Measurements from ENCODE around the gene RCAN2. TPM values are rescaled to one million over a fixed set of nuclear protein-coding genes. Genes with fewer than 3 reads are reported as not detected.
A peak's percentile ranks its signal among the peaks of the same experiment; 100 is the strongest.

The RCAN2 gene
- total RNA-seq (2014; rRNA removed; shearing (Covaris generic)) (6.3 and 9.3 TPM in 2 replicates), polyA plus RNA-seq (2016; fragmentation: Nextera tagmentation; extraction: Ambion mirVana) (4.6 and 6.0 TPM in 2 replicates)
- long read RNA-seq, partial matches to known transcripts: 1 of 1 reads
- long read RNA-seq, other reads (novel, unspliced or antisense): 0 of 1 reads

- peak within 1 kb of the TSS; percentile 88; the same call in 1 of the 2 replicates for H3K27ac ChIP-seq (ENCODE audit: low read depth)
- peaks cover 35% of the 10 kb centered on the region for H3K4me1 Mint-ChIP-seq
Measured at GRCh38 chr6:46491201-46491627, at the start of gene RCAN2. TSS of gene RCAN2 (minus strand) at chr6:46491449.

DNA sequence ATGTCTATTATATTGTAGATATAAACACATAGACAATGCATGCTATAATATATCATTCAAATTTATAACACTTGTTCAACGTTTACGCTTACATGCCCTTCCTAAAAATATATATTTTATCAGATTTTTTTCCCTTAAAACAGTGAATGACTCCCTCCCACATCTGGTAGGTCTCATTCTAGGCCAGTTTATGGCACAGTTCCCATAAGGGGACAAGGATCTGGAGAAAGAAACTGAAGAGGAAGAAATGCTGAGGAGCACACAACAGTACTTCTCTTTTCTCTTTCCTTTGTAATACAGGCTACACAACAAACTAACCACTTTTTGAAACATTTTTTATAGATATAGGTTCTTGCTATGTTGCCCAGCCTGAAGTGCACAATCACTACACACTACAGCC lies 48.6 kb upstream of the RCAN2 start:
- H3K27ac ChIP-seq (ENCODE audit: low read depth): no peak overlapping the region
- TF ChIP-seq REST (IDR thresholded peaks at IDR 0.05; ENCODE audit: unreplicated experiment) (no peak), EZH2phosphoT487 (IDR thresholded peaks at IDR 0.05; ENCODE audit: unreplicated experiment) (no peak), EZH2 (IDR thresholded peaks at IDR 0.05; ENCODE audit: low read depth, unreplicated experiment) (no peak), NANOG (IDR thresholded peaks at IDR 0.05; ENCODE audit: borderline replicate concordance) (no peak), CTCF (conservative IDR thresholded peaks at IDR 0.05; ENCODE audit: low read depth in 2 of 2) (no peak), STAT1 (IDR thresholded peaks at IDR 0.05; ENCODE audit: unreplicated experiment) (no peak), POLR2AphosphoS5 (IDR thresholded peaks at IDR 0.05; ENCODE audit: low read depth) (no peak), ZNF114 (CRISPR knock-in tag; IDR thresholded peaks at IDR 0.05) (no peak), ZNF331 (CRISPR knock-in tag; IDR thresholded peaks at IDR 0.05; ENCODE audit: low read depth) (no peak)
- TF ChIP-seq, protein P1, sequence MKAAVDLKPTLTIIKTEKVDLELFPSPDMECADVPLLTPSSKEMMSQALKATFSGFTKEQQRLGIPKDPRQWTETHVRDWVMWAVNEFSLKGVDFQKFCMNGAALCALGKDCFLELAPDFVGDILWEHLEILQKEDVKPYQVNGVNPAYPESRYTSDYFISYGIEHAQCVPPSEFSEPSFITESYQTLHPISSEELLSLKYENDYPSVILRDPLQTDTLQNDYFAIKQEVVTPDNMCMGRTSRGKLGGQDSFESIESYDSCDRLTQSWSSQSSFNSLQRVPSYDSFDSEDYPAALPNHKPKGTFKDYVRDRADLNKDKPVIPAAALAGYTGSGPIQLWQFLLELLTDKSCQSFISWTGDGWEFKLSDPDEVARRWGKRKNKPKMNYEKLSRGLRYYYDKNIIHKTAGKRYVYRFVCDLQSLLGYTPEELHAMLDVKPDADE (IDR thresholded peaks at IDR 0.05): no peak

More at GRCh38 chr6:46491201-46491627, at the start of gene RCAN2:
- TF ChIP-seq CTCF (conservative IDR thresholded peaks at IDR 0.05; ENCODE audit: low read depth in 2 of 2) (no peak), POLR2AphosphoS5 (IDR thresholded peaks at IDR 0.05; ENCODE audit: low read depth) (peak; percentile 65)
- Mint-ChIP-seq H3K27me3 (ENCODE audit: insufficient read depth, low read depth, poor library complexity) (peaks cover 11% of the 10 kb centered on the region), H3K36me3 (ENCODE audit: low read depth) (no peaks in the 10 kb centered on the region; the same call in 2 of the 3 replicates), H3K9me3 (no peaks in the 10 kb centered on the region), H3K27ac (no peak within 1 kb of the TSS), H3K4me3 (peak within 1 kb of the TSS; percentile 84)
- Histone ChIP-seq H3K4me2 (peak within 1 kb of the TSS; percentile 89), H3F3A (replicated peaks; ENCODE audit: low read depth) (no peaks in the 10 kb centered on the region; the same call in 1 of the 2 replicates), H3K4me3 (peak within 1 kb of the TSS; percentile 98), H3K36me3 (ENCODE audit: insufficient read depth) (no peaks in the 10 kb centered on the region), H3K4me1 (ENCODE audit: insufficient read depth) (peaks cover 34% of the 10 kb centered on the region), H2AFZ (peak within 1 kb of the TSS; percentile 100), H4K20me1 (replicated peaks; ENCODE audit: insufficient read depth) (no peaks in the 10 kb centered on the region; the same call in 1 of the 2 replicates), H3K9me2 (ENCODE audit: insufficient read depth) (peaks cover 6% of the 10 kb centered on the region; the same call in 1 of the 2 replicates), H3K27me3 (ENCODE audit: insufficient read depth) (peaks cover 21% of the 10 kb centered on the region), H3K79me2 (replicated peaks; ENCODE audit: insufficient read depth) (no peaks in the 10 kb centered on the region)
- peak; percentile 91 for ATAC-seq
- peak; percentile 91 for DNase-seq (ENCODE audit: low spot score)

More for the DNA sequence above, 48.6 kb upstream of the RCAN2 start:
- Histone ChIP-seq H3K4me2 (no peak overlapping the region), H4K20me1 (replicated peaks; ENCODE audit: insufficient read depth) (no peaks in the 10 kb centered on the region), H3K4me3 (no peak overlapping the region), H3K36me3 (ENCODE audit: insufficient read depth) (peaks cover 8% of the 10 kb centered on the region; the same call in 1 of the 2 replicates), H3K4me1 (ENCODE audit: insufficient read depth) (peaks cover 8% of the 10 kb centered on the region; the same call in 1 of the 2 replicates), H3K9me2 (ENCODE audit: insufficient read depth) (peaks cover under 1% of the 10 kb centered on the region; the same call in 1 of the 2 replicates), H3F3A (replicated peaks; ENCODE audit: low read depth) (no peaks in the 10 kb centered on the region), H2AFZ (no peak overlapping the region), H3K27me3 (ENCODE audit: insufficient read depth) (no peaks in the 10 kb centered on the region), H3K79me2 (replicated peaks; ENCODE audit: insufficient read depth) (no peaks in the 10 kb centered on the region)
- H3K4me1 Mint-ChIP-seq: peaks cover 8% of the 10 kb centered on the region
- H3K27ac Mint-ChIP-seq: no peak overlapping the region
- DNase-seq (ENCODE audit: low spot score): no peak
- H3K4me3 Mint-ChIP-seq: no peak overlapping the region
- peaks cover 9% of the 10 kb centered on the region; the same call in 2 of the 3 replicates for H3K36me3 Mint-ChIP-seq (ENCODE audit: low read depth)
- H3K9me3 Mint-ChIP-seq: peaks cover 14% of the 10 kb centered on the region
- ATAC-seq: no peak
- H3K27me3 Mint-ChIP-seq (ENCODE audit: insufficient read depth, low read depth, poor library complexity): peaks cover 1% of the 10 kb centered on the region
